ENCODE data around the gene SEMA4G. TPM values are rescaled to one million over a fixed set of nuclear protein-coding genes. Genes with fewer than 3 reads are reported as not detected.

Gene SEMA4G
- total and polyA plus RNA-seq, 2 of the 13 experiments (the other 11 are each of a cell fraction or from before 2014, with no cell fraction given) = 46.2 to 207 TPM

DNA sequence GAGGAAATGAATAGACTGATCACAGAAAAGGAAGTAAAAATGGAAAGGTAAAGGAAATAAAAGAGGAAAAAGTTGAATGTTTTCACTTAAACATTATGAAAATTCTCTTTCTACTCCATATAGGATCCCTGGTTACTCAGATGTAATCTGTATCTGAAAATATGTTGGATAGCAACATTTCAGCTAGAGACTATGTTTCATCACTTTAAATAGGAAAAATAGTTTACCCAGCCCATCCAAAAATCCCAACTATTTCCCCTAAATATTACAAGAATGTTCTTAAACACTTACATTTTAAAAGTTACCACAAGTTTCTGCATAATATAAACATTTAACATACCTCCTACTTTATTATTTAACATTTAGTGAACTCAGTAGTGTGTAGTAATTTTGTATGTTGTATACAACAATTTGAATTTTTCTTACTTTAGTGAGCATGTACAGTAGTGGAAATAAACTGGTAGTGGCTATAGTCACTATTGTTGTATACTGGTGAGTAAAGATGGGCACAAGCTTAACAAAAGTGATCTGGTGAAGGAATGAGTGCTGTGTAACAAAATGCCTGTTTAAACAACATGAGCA lies 29.4 kb upstream of the SEMA4G start (continued):
- TF ChIP-seq ZNF335 (CRISPR knock-in tag; IDR thresholded peaks at IDR 0.05) (no peak), ZNF331 (CRISPR knock-in tag; IDR thresholded peaks at IDR 0.05) (no peak)

DNA sequence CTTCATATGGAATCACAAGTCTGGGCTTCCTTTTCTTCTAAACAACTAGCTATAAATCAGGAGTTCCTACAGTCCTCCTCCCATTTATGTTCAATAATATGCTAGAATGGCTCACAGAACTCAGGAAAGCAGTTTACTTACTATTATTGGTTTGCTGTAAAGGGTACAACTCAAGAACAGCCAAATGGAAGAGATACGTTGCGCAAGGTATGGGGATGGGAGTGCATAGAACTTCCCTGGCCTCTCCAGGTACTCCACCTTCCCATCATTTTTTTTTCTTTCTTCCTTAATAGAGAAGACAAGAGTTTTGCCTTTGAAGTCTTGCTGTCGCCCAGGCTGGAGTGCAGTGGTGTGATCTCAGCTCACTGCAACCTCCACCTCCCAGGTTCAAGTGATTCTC lies 27.1 kb upstream of the SEMA4G start:
- CTCF ChIA-PET (ENCODE audit: low intra/inter-chr PET ratio, low total read pairs) = no interaction called here
- FAIRE-seq = no peak
- POLR2A ChIA-PET = no interaction called here

GRCh38 chr10:100943508-100943907 lies 25.8 kb upstream of the SEMA4G start:
- no peak for FAIRE-seq
- TSS peak; percentile 26 for BruUV-seq (replicated peaks)
- Histone ChIP-seq H3K27ac (ENCODE audit: extremely low read length, insufficient read depth, low read length) (no peak overlapping the region), H3K36me3 (replicated peaks in 1 of 2; ENCODE audit: control insufficient read depth in 1 of 2, insufficient read depth in 2 of 2, low read length in 2 of 2) (peaks cover 12 to 77% of the 10 kb centered on the region in 2 experiments), H3K4me1 (ENCODE audit: insufficient read depth, low read length) (no peaks in the 10 kb centered on the region), H2AFZ (ENCODE audit: low read length) (no peak overlapping the region), H3K4me3 (replicated peaks in 1 of 3; ENCODE audit: insufficient read depth in 1 of 3, low read depth in 2 of 3, low read length in 3 of 3) (no peak overlapping the region), H4K20me1 (ENCODE audit: insufficient read depth, low read length) (no peaks in the 10 kb centered on the region), H3K27me3 (ENCODE audit: control insufficient read depth in 1 of 2, insufficient read depth in 2 of 2, low read length in 2 of 2) (no peaks in the 10 kb centered on the region), H3K9me3 (ENCODE audit: low read length) (no peaks in the 10 kb centered on the region), H3K9ac (ENCODE audit: insufficient read depth, low read depth, low read length) (no peak overlapping the region), H3K4me2 (ENCODE audit: low read depth, low read length) (no peak overlapping the region), H3K79me2 (ENCODE audit: insufficient read depth, low read length) (no peaks in the 10 kb centered on the region)
- intact Hi-C loops (cut with micrococcal nuclease; ENCODE audit: unreplicated experiment) = no loop called here
- no peak for ATAC-seq
- ChIA-PET CTCF (ENCODE audit: low intra/inter-chr PET ratio, low total read pairs) (no interaction called here), POLR2A (no interaction called here)
- in situ Hi-C loops (cut with HindIII; ENCODE audit: extremely low pct_ligation_motif_present, low pct_unique_long_range_greater_than_20kb) = no loop called here
- no peak for DNase-seq (ENCODE audit: low spot score)
- TF ChIP-seq ZNF674 (CRISPR knock-in tag; IDR thresholded peaks at IDR 0.05; ENCODE audit: low read depth) = no peak
- no peak for TF ChIP-seq TAF15 (IDR thresholded peaks at IDR 0.05; ENCODE audit: low read depth, low read length, poor library complexity, severe bottlenecking)
- TF ChIP-seq HMG20B (CRISPR knock-in tag; conservative IDR thresholded peaks at IDR 0.05) = no peak
- TF ChIP-seq ZNF263 (CRISPR knock-in tag; IDR thresholded peaks at IDR 0.05) = no peak
- no peak for TF ChIP-seq WIZ (CRISPR knock-in tag; IDR thresholded peaks at IDR 0.05)
- no peak for TF ChIP-seq ZNF44 (CRISPR knock-in tag; IDR thresholded peaks at IDR 0.05)
- no peak for TF ChIP-seq NFRKB (IDR thresholded peaks at IDR 0.05)
- TF ChIP-seq ATAD3A (CRISPR knock-in tag; IDR thresholded peaks at IDR 0.05) = no peak
- TF ChIP-seq ZNF670 (CRISPR knock-in tag; IDR thresholded peaks at IDR 0.05; ENCODE audit: borderline replicate concordance) = no peak
- TF ChIP-seq POLR2AphosphoS2 (IDR thresholded peaks at IDR 0.05; ENCODE audit: low read depth, low read length) = no peak
- TF ChIP-seq ZKSCAN5 (CRISPR knock-in tag; IDR thresholded peaks at IDR 0.05) = no peak
- no peak for TF ChIP-seq ZFX (CRISPR knock-in tag; IDR thresholded peaks at IDR 0.05; ENCODE audit: low read depth)
- TF ChIP-seq ETV5 (CRISPR knock-in tag; IDR thresholded peaks at IDR 0.05; ENCODE audit: borderline replicate concordance) = no peak
- no peak for TF ChIP-seq HNF4A (CRISPR knock-in tag; IDR thresholded peaks at IDR 0.05)
- TF ChIP-seq ZNF296 (CRISPR knock-in tag; conservative IDR thresholded peaks at IDR 0.05) = no peak
- no peak for TF ChIP-seq ZNF232 (CRISPR knock-in tag; IDR thresholded peaks at IDR 0.05; ENCODE audit: borderline replicate concordance)

More for the DNA sequence above, 27.1 kb upstream of the SEMA4G start:
- no TSS peak for BruUV-seq (replicated peaks)
- Histone ChIP-seq H3K27me3 (ENCODE audit: control insufficient read depth in 1 of 2, insufficient read depth in 2 of 2, low read length in 2 of 2) (no peaks in the 10 kb centered on the region), H3K27ac (ENCODE audit: extremely low read length, insufficient read depth, low read length) (no peak overlapping the region), H3K36me3 (replicated peaks in 1 of 2; ENCODE audit: control insufficient read depth in 1 of 2, insufficient read depth in 2 of 2, low read length in 2 of 2) (peaks cover 17 to 78% of the 10 kb centered on the region in 2 experiments; a peak in 4 of 5 replicates), H3K4me2 (ENCODE audit: low read depth, low read length) (no peak overlapping the region), H3K9ac (ENCODE audit: insufficient read depth, low read depth, low read length) (no peak overlapping the region), H2AFZ (ENCODE audit: low read length) (no peak overlapping the region), H4K20me1 (ENCODE audit: insufficient read depth, low read length) (no peaks in the 10 kb centered on the region), H3K79me2 (ENCODE audit: insufficient read depth, low read length) (no peaks in the 10 kb centered on the region), H3K9me3 (ENCODE audit: low read length) (no peaks in the 10 kb centered on the region), H3K4me3 (replicated peaks in 1 of 3; ENCODE audit: insufficient read depth in 1 of 3, low read depth in 2 of 3, low read length in 3 of 3) (no peak overlapping the region), H3K4me1 (ENCODE audit: insufficient read depth, low read length) (no peaks in the 10 kb centered on the region)
- ATAC-seq = no peak
- in situ Hi-C loops (cut with HindIII; ENCODE audit: extremely low pct_ligation_motif_present, low pct_unique_long_range_greater_than_20kb) = no loop called here
- 96% methylated on average over 3 of the region's 3 CpGs for WGBS (ENCODE audit: low lambda C conversion rate)
- DNase-seq (ENCODE audit: low spot score) = no peak
- TF ChIP-seq CEBPB (IDR thresholded peaks at IDR 0.05; ENCODE audit: borderline replicate concordance, low read depth, low read length) = peak; percentile 63
- no peak for TF ChIP-seq ZNF367 (CRISPR knock-in tag; IDR thresholded peaks at IDR 0.05; ENCODE audit: borderline replicate concordance)
- TF ChIP-seq AGO1 (IDR thresholded peaks at IDR 0.05; ENCODE audit: low read depth, low read length, poor library complexity, severe bottlenecking) = no peak
- TF ChIP-seq ZNF451 (CRISPR knock-in tag; IDR thresholded peaks at IDR 0.05) = no peak
- no peak for TF ChIP-seq ZNF251 (CRISPR knock-in tag; IDR thresholded peaks at IDR 0.05)
- no peak for TF ChIP-seq PHB2 (IDR thresholded peaks at IDR 0.05; ENCODE audit: partially characterized antibody)
- intact Hi-C loops (cut with micrococcal nuclease; ENCODE audit: unreplicated experiment) = no loop called here
